ENCODE measurements around the gene RBM46.

The RBM46 gene, protein sequence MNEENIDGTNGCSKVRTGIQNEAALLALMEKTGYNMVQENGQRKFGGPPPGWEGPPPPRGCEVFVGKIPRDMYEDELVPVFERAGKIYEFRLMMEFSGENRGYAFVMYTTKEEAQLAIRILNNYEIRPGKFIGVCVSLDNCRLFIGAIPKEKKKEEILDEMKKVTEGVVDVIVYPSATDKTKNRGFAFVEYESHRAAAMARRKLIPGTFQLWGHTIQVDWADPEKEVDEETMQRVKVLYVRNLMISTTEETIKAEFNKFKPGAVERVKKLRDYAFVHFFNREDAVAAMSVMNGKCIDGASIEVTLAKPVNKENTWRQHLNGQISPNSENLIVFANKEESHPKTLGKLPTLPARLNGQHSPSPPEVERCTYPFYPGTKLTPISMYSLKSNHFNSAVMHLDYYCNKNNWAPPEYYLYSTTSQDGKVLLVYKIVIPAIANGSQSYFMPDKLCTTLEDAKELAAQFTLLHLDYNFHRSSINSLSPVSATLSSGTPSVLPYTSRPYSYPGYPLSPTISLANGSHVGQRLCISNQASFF
- total RNA-seq = 0 reads per million in 3 donors

DNA sequence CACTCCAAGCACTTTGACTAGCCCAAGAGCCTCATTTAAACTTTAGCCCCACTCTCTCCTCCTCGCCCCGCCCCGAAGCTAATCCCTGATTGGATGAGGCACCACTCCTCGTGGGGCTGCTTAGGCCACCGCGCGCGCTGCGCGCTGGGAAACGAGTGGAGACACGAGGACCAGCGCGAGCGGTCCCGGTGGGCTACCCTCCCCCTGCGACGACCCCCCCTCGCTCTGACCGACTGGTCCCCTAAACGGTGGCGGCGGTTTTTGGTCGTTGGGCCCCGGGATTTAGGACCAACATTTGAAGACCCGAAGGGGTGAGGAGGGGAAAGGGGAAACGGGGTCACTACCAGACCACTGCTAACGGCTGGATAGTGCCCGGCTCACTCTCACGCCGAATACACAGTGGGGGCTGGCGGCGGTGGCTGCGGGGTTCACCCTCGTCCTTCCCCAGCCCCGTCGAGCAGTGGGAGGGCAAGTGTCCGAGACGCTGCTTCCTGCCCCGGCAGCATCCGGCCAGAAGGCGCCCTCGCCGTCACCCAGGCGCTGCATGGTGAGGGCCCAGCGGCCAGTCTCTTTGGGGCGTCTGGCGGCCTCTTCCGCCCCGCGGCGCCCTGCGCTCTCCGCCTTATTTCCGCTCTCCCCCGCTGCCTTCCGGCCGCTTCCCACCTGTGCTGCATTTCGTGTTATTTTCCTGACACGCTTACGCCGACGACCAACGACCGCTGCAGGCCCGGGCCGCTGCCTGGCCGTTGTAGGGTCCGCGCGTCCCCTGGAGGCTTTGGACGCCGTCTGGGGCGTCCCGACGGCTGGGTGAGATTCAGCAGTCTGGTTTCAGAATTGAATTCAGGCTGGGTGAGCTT is at the start of gene RBM46:
RBM46 (plus strand) TSS at position 147 of the 857 bp plus-strand sequence. CDS start 15,481 bp downstream, outside the sequence.
- Histone ChIP-seq H3K36me3 (ENCODE audit: control insufficient read depth, insufficient read depth, low read length) (no peaks in the 10 kb centered on the region), H3K27me3 (replicated peaks; ENCODE audit: control insufficient read depth, insufficient read depth, low read length, poor library complexity, severe bottlenecking) (peaks cover 4% of the 10 kb centered on the region), H3K4me3 (ENCODE audit: insufficient read depth, low read depth, low read length, poor library complexity, severe bottlenecking) (no peak within 1 kb of the TSS), H3K9me3 (ENCODE audit: control insufficient read depth, low read length) (no peaks in the 10 kb centered on the region), H3K27ac (ENCODE audit: insufficient read depth, low read length, poor library complexity, severe bottlenecking) (no peak within 1 kb of the TSS), H3K4me1 (ENCODE audit: control insufficient read depth, insufficient read depth, low read length, poor library complexity, severe bottlenecking) (no peaks in the 10 kb centered on the region)
- DNase-seq = no peak

DNA sequence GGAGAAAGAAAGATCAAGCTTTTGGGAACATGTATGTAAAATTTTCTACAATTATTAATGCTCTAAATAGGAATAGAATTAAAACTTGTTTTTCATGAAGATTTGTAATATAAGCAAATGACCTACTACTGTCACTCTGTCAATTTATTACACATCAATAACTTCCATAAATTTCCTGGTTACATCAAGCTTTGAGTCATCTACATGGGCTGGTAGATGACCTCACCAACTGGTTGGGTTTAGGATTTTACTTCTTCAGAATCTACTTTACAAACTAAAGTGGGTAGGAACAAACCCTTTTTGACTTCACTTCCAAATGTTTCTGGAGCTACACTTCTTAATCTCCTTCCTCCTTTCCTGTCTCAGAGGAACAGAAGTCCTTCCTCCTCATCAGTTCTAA is 49.3 kb upstream of the RBM46 start:
- no peak overlapping the region for H3K4me3 ChIP-seq (ENCODE audit: insufficient read depth, low read depth, low read length, poor library complexity, severe bottlenecking)
- H3K4me1 ChIP-seq (ENCODE audit: control insufficient read depth, insufficient read depth, low read length, poor library complexity, severe bottlenecking) = no peaks in the 10 kb centered on the region
- no peaks in the 10 kb centered on the region for H3K27me3 ChIP-seq (replicated peaks; ENCODE audit: control insufficient read depth, insufficient read depth, low read length, poor library complexity, severe bottlenecking)
- no peaks in the 10 kb centered on the region for H3K9me3 ChIP-seq (ENCODE audit: control insufficient read depth, low read length)
- DNase-seq = no peak
- no peak overlapping the region for H3K27ac ChIP-seq (ENCODE audit: insufficient read depth, low read length, poor library complexity, severe bottlenecking)
- no peaks in the 10 kb centered on the region for H3K36me3 ChIP-seq (ENCODE audit: control insufficient read depth, insufficient read depth, low read length)

DNA sequence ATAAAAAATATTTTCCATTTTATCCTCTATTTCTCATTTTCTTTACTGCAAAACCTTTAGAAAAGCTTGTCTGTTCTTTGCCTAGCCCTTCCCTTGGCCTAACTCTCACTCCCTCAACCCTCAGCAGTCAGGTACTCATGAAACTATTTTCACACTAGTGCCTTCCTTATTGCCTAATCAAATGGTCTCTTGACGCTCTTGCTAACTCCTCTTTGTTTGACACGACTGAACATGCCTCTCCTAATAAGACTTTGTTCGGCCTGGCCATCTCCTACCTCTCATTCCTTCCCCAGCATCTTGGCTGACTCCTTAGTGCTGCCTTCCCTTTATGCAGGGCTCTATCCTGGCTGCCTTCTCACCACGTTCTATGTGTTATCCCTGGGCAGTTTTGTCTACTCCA is 48.4 kb upstream of the RBM46 start:
- H3K27ac ChIP-seq (ENCODE audit: insufficient read depth, low read length, poor library complexity, severe bottlenecking) = no peak overlapping the region
- no peaks in the 10 kb centered on the region for H3K27me3 ChIP-seq (replicated peaks; ENCODE audit: control insufficient read depth, insufficient read depth, low read length, poor library complexity, severe bottlenecking)
- H3K4me3 ChIP-seq (ENCODE audit: insufficient read depth, low read depth, low read length, poor library complexity, severe bottlenecking) = no peak overlapping the region
- H3K36me3 ChIP-seq (ENCODE audit: control insufficient read depth, insufficient read depth, low read length) = no peaks in the 10 kb centered on the region
- no peaks in the 10 kb centered on the region for H3K4me1 ChIP-seq (ENCODE audit: control insufficient read depth, insufficient read depth, low read length, poor library complexity, severe bottlenecking)
- no peak for DNase-seq
- no peaks in the 10 kb centered on the region for H3K9me3 ChIP-seq (ENCODE audit: control insufficient read depth, low read length)

DNA sequence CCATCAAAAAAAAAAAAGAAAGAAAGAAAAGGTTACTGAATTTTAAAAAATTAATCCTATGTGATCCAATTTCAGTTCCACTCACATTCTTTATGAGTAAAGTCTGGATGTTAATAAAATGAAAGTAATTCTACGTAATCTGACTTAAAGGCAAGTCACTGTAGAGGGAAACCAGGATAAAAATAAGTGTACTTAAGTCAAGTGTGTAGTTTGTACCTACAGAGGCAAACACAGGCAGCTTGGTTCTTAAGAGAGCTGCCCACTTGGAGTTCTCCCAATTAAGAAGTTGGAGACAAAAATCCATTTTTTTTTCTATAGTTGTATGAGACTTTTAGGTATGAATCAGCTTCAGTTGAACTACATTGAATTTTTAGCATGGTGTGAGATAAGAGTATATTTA is 44.3 kb upstream of the RBM46 start:
- no peaks in the 10 kb centered on the region for H3K36me3 ChIP-seq (ENCODE audit: control insufficient read depth, insufficient read depth, low read length)
- DNase-seq = no peak
- H3K27me3 ChIP-seq (replicated peaks; ENCODE audit: control insufficient read depth, insufficient read depth, low read length, poor library complexity, severe bottlenecking) = peaks cover 9% of the 10 kb centered on the region
- H3K4me1 ChIP-seq (ENCODE audit: control insufficient read depth, insufficient read depth, low read length, poor library complexity, severe bottlenecking) = peaks cover under 1% of the 10 kb centered on the region
- no peak overlapping the region for H3K4me3 ChIP-seq (ENCODE audit: insufficient read depth, low read depth, low read length, poor library complexity, severe bottlenecking)
- no peak overlapping the region for H3K27ac ChIP-seq (ENCODE audit: insufficient read depth, low read length, poor library complexity, severe bottlenecking)
- H3K9me3 ChIP-seq (ENCODE audit: control insufficient read depth, low read length) = no peaks in the 10 kb centered on the region

DNA sequence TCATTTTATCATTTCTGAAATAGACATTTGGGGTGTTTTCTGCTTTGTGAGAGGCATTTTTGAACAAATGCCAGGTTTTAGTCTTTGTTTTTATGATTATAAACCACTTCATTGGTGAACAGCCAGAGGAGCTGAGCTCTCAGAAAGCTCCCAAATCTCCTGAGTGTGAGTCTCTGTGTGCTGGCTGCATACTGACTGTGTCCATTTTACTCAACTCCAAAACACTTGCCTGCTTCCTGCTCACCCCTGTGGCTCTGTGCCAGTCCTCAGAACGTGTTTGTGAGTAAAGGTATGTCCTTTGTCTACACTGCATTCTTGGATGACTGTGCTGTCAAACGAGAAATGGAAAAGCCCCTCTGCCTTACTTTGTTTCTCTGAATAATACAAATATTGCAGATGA is 42.6 kb upstream of the RBM46 start:
- Histone ChIP-seq H3K4me1 (ENCODE audit: control insufficient read depth, insufficient read depth, low read length, poor library complexity, severe bottlenecking) (peaks cover 8% of the 10 kb centered on the region), H3K27ac (ENCODE audit: insufficient read depth, low read length, poor library complexity, severe bottlenecking) (no peak overlapping the region), H3K4me3 (ENCODE audit: insufficient read depth, low read depth, low read length, poor library complexity, severe bottlenecking) (no peak overlapping the region), H3K9me3 (ENCODE audit: control insufficient read depth, low read length) (no peaks in the 10 kb centered on the region), H3K36me3 (ENCODE audit: control insufficient read depth, insufficient read depth, low read length) (no peaks in the 10 kb centered on the region), H3K27me3 (replicated peaks; ENCODE audit: control insufficient read depth, insufficient read depth, low read length, poor library complexity, severe bottlenecking) (peaks cover 13% of the 10 kb centered on the region)
- DNase-seq = no peak

DNA sequence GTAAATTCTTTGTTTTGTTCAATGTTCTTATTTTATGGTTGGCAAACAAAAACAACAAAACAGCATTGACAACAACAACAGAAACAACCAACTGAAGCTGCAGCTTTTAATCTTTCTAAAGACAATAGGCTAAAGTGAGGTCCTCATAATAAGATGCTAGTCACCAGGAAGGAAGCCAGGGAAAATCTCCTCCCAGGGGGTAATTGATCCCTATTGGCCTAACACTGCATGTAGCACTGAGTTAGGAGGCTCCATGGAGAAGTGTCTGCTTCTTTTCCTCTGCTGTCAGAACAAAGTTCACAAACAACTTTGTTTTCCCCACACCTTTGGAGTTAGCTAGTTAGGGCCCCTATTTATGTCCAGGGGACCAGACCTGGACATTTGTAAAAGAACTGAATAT is 42.0 kb upstream of the RBM46 start:
- no peak overlapping the region for H3K27ac ChIP-seq (ENCODE audit: insufficient read depth, low read length, poor library complexity, severe bottlenecking)
- no peaks in the 10 kb centered on the region for H3K9me3 ChIP-seq (ENCODE audit: control insufficient read depth, low read length)
- no peak overlapping the region for H3K4me3 ChIP-seq (ENCODE audit: insufficient read depth, low read depth, low read length, poor library complexity, severe bottlenecking)
- DNase-seq = no peak
- peaks cover 13% of the 10 kb centered on the region for H3K27me3 ChIP-seq (replicated peaks; ENCODE audit: control insufficient read depth, insufficient read depth, low read length, poor library complexity, severe bottlenecking)
- H3K4me1 ChIP-seq (ENCODE audit: control insufficient read depth, insufficient read depth, low read length, poor library complexity, severe bottlenecking) = peaks cover 12% of the 10 kb centered on the region
- no peaks in the 10 kb centered on the region for H3K36me3 ChIP-seq (ENCODE audit: control insufficient read depth, insufficient read depth, low read length)

DNA sequence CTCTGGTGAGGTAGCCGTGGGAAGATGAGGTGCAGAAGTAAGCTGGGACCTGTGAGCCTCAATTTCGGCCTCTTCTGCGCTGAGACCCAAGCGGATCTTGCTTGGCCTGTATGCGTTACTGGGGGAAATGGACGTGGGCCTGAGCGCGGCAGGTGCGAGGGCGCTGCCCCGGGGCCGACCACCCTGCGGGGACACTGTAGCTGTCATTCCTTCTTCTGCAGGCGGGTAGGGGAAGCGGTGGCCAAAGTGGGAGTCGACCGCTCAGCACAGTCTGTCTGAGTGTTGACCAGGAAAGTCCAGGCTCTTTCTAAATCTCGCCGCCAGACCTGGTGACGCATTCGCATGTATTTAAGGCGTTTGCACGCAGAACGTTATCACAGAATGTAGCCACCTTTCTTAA is 40.6 kb upstream of the RBM46 start:
- no peak for DNase-seq
- Histone ChIP-seq H3K4me1 (ENCODE audit: control insufficient read depth, insufficient read depth, low read length, poor library complexity, severe bottlenecking) (peaks cover 16% of the 10 kb centered on the region), H3K27me3 (replicated peaks; ENCODE audit: control insufficient read depth, insufficient read depth, low read length, poor library complexity, severe bottlenecking) (peaks cover 13% of the 10 kb centered on the region), H3K27ac (ENCODE audit: insufficient read depth, low read length, poor library complexity, severe bottlenecking) (no peak overlapping the region), H3K36me3 (ENCODE audit: control insufficient read depth, insufficient read depth, low read length) (no peaks in the 10 kb centered on the region), H3K9me3 (ENCODE audit: control insufficient read depth, low read length) (no peaks in the 10 kb centered on the region), H3K4me3 (ENCODE audit: insufficient read depth, low read depth, low read length, poor library complexity, severe bottlenecking) (no peak overlapping the region)

DNA sequence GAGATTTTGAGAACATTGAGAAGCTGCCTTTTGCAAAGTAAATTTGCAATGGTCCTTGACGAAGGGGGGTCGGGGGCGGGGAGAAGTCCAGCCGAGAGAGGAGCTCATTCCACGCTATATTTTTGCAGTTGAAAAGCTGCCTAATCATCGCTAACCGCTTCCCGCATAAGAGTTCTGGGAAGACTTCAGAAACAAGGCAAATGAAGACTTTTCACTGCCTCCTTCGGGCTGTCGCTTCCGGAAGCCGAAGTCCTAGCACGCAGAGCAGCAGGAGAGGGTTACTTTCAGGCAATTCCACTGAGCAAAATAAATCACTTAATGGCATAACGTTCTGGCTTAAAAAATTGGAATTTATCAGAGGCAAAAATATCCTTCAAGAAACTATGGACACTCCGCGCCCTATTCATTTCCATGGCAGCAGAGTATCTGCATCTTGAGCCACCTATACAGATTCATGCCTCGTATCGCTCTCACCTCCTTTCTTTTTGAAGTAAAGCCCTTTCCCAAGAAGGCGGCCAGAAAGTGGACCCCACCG is 39.9 kb upstream of the RBM46 start:
- H3K27ac ChIP-seq (ENCODE audit: insufficient read depth, low read length, poor library complexity, severe bottlenecking) = no peak overlapping the region
- H3K9me3 ChIP-seq (ENCODE audit: control insufficient read depth, low read length) = no peaks in the 10 kb centered on the region
- peaks cover 13% of the 10 kb centered on the region for H3K27me3 ChIP-seq (replicated peaks; ENCODE audit: control insufficient read depth, insufficient read depth, low read length, poor library complexity, severe bottlenecking)
- no peak overlapping the region for H3K4me3 ChIP-seq (ENCODE audit: insufficient read depth, low read depth, low read length, poor library complexity, severe bottlenecking)
- no peaks in the 10 kb centered on the region for H3K36me3 ChIP-seq (ENCODE audit: control insufficient read depth, insufficient read depth, low read length)
- no peak for DNase-seq
- peaks cover 16% of the 10 kb centered on the region for H3K4me1 ChIP-seq (ENCODE audit: control insufficient read depth, insufficient read depth, low read length, poor library complexity, severe bottlenecking)

DNA sequence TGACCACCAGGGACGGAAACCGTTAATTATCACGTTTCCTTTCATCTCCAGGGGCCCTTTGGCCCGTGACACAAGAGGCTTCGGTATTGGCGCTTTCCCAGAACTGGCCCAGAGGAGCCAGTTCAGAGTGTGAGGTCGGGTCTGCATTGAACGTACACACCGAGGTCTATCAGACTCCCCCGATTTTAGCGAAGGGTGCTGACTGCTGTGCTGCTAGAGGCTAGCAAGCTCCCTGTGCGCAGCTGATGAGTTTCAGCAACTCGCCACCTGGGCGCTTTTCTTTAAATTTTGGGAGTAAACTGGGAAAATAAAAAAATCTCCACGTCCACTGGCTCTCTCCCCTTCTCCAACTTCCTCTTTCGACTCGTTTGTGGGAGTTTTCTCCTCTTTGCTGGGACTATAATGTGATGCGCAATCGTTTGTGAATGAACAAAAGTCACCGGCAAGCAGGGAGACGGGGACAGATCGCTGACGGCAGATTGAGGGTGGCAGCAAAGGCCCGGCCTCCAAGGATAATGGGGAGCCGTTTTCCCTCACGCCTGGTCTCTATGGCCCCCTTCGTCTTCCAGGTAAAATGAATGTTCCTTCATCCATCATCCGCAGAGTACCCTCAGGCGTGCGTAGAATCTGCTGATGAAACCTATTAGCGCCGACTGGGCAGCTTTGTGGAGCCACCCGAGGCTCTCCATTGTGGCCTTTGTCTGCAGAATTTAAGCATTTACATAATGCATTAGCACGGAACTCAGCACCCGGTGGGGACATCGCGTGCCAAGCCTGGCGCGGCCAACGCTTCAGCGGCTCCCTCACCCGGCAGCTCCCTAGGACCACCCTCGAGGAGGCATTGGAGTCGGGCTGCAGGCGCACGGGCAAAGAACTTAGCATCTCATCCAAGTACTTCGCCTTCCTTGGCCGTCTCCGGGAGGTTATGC is 38.9 kb upstream of the RBM46 start:
- DNase-seq = no peak
- H3K4me1 ChIP-seq (ENCODE audit: control insufficient read depth, insufficient read depth, low read length, poor library complexity, severe bottlenecking) = peaks cover 16% of the 10 kb centered on the region
- no peak overlapping the region for H3K27ac ChIP-seq (ENCODE audit: insufficient read depth, low read length, poor library complexity, severe bottlenecking)
- H3K27me3 ChIP-seq (replicated peaks; ENCODE audit: control insufficient read depth, insufficient read depth, low read length, poor library complexity, severe bottlenecking) = peaks cover 13% of the 10 kb centered on the region
- no peak overlapping the region for H3K4me3 ChIP-seq (ENCODE audit: insufficient read depth, low read depth, low read length, poor library complexity, severe bottlenecking)
- no peaks in the 10 kb centered on the region for H3K36me3 ChIP-seq (ENCODE audit: control insufficient read depth, insufficient read depth, low read length)
- H3K9me3 ChIP-seq (ENCODE audit: control insufficient read depth, low read length) = no peaks in the 10 kb centered on the region

All from effector memory CD4-positive, alpha-beta T cell (primary cell).